HL-60/S4 treated with phorbol 12-myristate 13-acetate at 8.2 ng/mL for 4 days and 3 days (cell line): ENCODE measurements around the gene CNPY4.

Experiments used
- in situ Hi-C: fragments of 300-500 bp; cut with MboI; formaldehyde crosslinking; loops from 2 replicates; pipeline ENCODE4 v1.15.0; 2022; ENCODE audit warnings: low sequenced_read_pairs

The CNPY4 gene

GRCh38 chr7:100118388-100119071 lies 904 bp upstream of the CNPY4 start:
- in situ Hi-C loops: no loop called here

- in situ Hi-C loops: no loop called here
Observed at GRCh38 chr7:100119970-100120732, 717 bp downstream of the CNPY4 start.

GRCh38 chr7:100120733-100121036 lies 1.3 kb downstream of the CNPY4 start:
- in situ Hi-C loops: no loop called here

- in situ Hi-C loops: no loop called here
Observed at GRCh38 chr7:100122067-100122466, 2.6 kb downstream of the CNPY4 start.

- in situ Hi-C loops: no loop called here
Observed at GRCh38 chr7:100122568-100122967, 3.1 kb downstream of the CNPY4 start.

- in situ Hi-C loops: no loop called here
Observed at GRCh38 chr7:100124301-100125230, 5.1 kb downstream of the CNPY4 start.

- in situ Hi-C loops: no loop called here
Observed at GRCh38 chr7:100126239-100126930, 7.0 kb downstream of the CNPY4 start.

GRCh38 chr7:100126931-100127865 lies 7.8 kb downstream of the CNPY4 start, which contains the start of gene MBLAC1:
MBLAC1 (plus strand) TSS chr7:100126967; CDS start chr7:100127396, 429 bp downstream.
- in situ Hi-C loops: no loop called here

- in situ Hi-C loops: no loop called here
Observed at GRCh38 chr7:100127866-100128636, 8.6 kb downstream of the CNPY4 start.

- in situ Hi-C loops: no loop called here
Observed at GRCh38 chr7:100128637-100128963, 9.2 kb downstream of the CNPY4 start.

GRCh38 chr7:100130220-100130607 lies 10.8 kb downstream of the CNPY4 start:
- in situ Hi-C loops: loop anchor here (10.0 kb wide), 1 partner anchor 75 kb away; no protein-coding TSS in a partner anchor

GRCh38 chr7:100130608-100131453 lies 11.4 kb downstream of the CNPY4 start:
- in situ Hi-C loops: loop anchor here (10.0 kb wide), 1 partner anchor 74 kb away; no protein-coding TSS in a partner anchor

GRCh38 chr7:100132126-100132525 lies 12.7 kb downstream of the CNPY4 start:
- in situ Hi-C loops: loop anchor here (10.0 kb wide), 1 partner anchor 73 kb away; no protein-coding TSS in a partner anchor

GRCh38 chr7:100132697-100133151 lies 13.3 kb downstream of the CNPY4 start:
- in situ Hi-C loops: loop anchor here (10.0 kb wide), 1 partner anchor 72 kb away; no protein-coding TSS in a partner anchor

- in situ Hi-C loops: loop anchor here (10.0 kb wide), 1 partner anchor 67 kb away; no protein-coding TSS in a partner anchor
Observed at GRCh38 chr7:100137851-100138760, 18.7 kb downstream of the CNPY4 start.

- in situ Hi-C loops: no loop called here
Observed at GRCh38 chr7:100141555-100141949, 22.1 kb downstream of the CNPY4 start.

- in situ Hi-C loops: no loop called here
Observed at GRCh38 chr7:100142461-100142860, 23.0 kb downstream of the CNPY4 start.
